WERI-Rb-1 (cell line): ENCODE measurements around the gene LRATD1.
"Not testable (repeated sequence)": the region's sequence is repeated elsewhere in the genome, so short reads cannot be mapped to it uniquely, and the experiment has no call there.

Experiments
- DNase-seq: peaks from one replicate; pipeline ENCODE4 v3.0.0-alpha.2; 2020
- H3K27ac ChIP-seq: fragments of 250-450 bp; sonication (Bioruptor Pico); 2 replicates; pipeline ENCODE4 v1.5.1; 2020; ENCODE audit warnings: mild to moderate bottlenecking, moderate library complexity
- H3K27me3 ChIP-seq: fragments of 250-450 bp; sonication (Bioruptor Pico); 2 replicates; pipeline ENCODE4 v1.5.1; 2021; ENCODE audit warnings: mild to moderate bottlenecking, low read depth, moderate library complexity; ENCODE audit not compliant: insufficient read depth, severe bottlenecking
- H3K36me3 ChIP-seq: fragments of 250-450 bp; sonication (Bioruptor Pico); 2 replicates; pipeline ENCODE4 v1.5.1; 2020; ENCODE audit warnings: mild to moderate bottlenecking, moderate library complexity
- H3K4me3 ChIP-seq: 2 replicates; pipeline ENCODE4 v1.5.1; 2011; ENCODE audit warnings: low read depth, mild to moderate bottlenecking, control low read depth, low read length
- H3K9me3 ChIP-seq: fragments of 250-450 bp; sonication (Bioruptor Pico); 2 replicates; pipeline ENCODE4 v1.5.1; 2021; ENCODE audit warnings: mild to moderate bottlenecking, moderate library complexity; ENCODE audit not compliant: severe bottlenecking
- CTCF ChIP-seq: IDR thresholded peaks from 2 replicates; pipeline ENCODE4 v1.5.1; 2011; ENCODE audit warnings: low read depth, mild to moderate bottlenecking, control low read depth, inconsistent platforms, low read length

The LRATD1 gene

DNA sequence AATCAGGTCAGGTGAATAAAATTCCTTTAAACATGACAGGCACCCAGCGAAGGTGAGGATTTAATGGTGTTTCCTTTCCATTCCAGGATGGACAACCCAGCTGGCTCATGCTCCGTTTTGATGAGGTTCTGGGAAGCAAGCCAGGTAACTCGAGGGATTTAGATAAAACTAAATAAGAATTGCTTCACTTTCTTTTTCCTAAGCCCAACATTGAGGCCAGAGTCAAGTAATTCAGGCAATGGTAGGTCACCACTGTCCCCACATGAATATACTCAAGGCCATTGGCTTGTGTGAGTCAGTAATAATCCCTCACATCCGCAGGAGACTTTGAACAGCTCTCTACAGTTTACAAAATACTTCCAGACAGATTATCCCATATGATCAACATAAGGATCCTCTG, 16.2 kb upstream of the LRATD1 start:
- Histone ChIP-seq H3K36me3 (no peaks in the 10 kb centered on the region), H3K9me3 (no peaks in the 10 kb centered on the region), H3K27ac (no peak overlapping the region), H3K4me3 (no peak overlapping the region), H3K27me3 (no peaks in the 10 kb centered on the region)
- TF ChIP-seq CTCF, result no peak
- no peak for DNase-seq

- no peak for DNase-seq
- no peaks in the 10 kb centered on the region for H3K36me3 ChIP-seq
- no peak for TF ChIP-seq CTCF
- H3K9me3 ChIP-seq, result no peaks in the 10 kb centered on the region
- H3K4me3 ChIP-seq, result no peak overlapping the region
- H3K27ac ChIP-seq, result no peak overlapping the region
- H3K27me3 ChIP-seq, result no peaks in the 10 kb centered on the region
These were observed 15.6 kb upstream of the LRATD1 start for GRCh38 chr2:14616950-14617349.

GRCh38 chr2:14619441-14619840, 13.1 kb upstream of the LRATD1 start:
- no peaks in the 10 kb centered on the region for H3K36me3 ChIP-seq
- no peak overlapping the region for H3K4me3 ChIP-seq
- TF ChIP-seq CTCF, result no peak
- no peak overlapping the region for H3K27ac ChIP-seq
- no peaks in the 10 kb centered on the region for H3K27me3 ChIP-seq
- no peak for DNase-seq
- no peaks in the 10 kb centered on the region for H3K9me3 ChIP-seq

- Histone ChIP-seq H3K36me3 (no peaks in the 10 kb centered on the region), H3K27ac (no peak overlapping the region), H3K27me3 (no peaks in the 10 kb centered on the region), H3K4me3 (no peak overlapping the region), H3K9me3 (no peaks in the 10 kb centered on the region)
- no peak for DNase-seq
- TF ChIP-seq CTCF, result no peak
These were observed 11.4 kb upstream of the LRATD1 start for GRCh38 chr2:14621114-14621513.

DNA sequence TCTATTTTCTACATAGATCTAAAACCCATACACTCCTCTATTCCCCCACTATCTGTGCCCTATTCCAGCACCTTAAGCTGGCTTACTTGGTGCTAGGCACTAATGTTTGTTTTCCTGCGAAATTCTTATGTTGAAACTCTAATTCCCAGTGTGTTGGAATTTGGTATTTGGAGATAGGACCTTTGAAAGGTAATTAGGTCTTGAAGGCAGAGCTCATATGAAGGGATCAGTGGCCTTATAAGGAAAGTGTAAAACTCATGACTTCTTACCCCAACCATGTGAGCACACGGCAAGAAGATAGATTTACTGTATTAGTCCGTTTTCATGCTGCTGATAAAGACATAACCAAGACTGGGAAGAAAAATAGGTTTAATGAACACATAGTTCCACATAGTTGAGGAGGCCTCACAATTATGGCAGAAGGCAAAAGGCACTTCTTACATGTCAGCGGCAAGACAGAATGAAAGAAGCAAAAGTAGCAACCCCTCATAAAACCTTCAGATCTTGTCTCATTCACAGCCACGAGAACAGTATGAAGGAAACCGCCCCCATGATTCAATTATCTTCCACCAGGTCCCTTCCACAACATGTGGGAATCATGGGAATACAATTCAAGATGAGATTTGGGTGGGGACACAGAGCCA, 10.5 kb upstream of the LRATD1 start:
- H3K36me3 ChIP-seq, result no peaks in the 10 kb centered on the region
- H3K9me3 ChIP-seq, result no peaks in the 10 kb centered on the region
- no peak for DNase-seq
- H3K4me3 ChIP-seq, result no peak overlapping the region
- no peak for TF ChIP-seq CTCF
- H3K27ac ChIP-seq, result no peak overlapping the region
- no peaks in the 10 kb centered on the region for H3K27me3 ChIP-seq

GRCh38 chr2:14622550-14622939, 10.0 kb upstream of the LRATD1 start:
- H3K27me3 ChIP-seq, H3K27ac ChIP-seq, H3K4me3 ChIP-seq, H3K36me3 ChIP-seq, H3K9me3 ChIP-seq, DNase-seq: not testable (repeated sequence)
